Measurements from ENCODE around the gene MIEF1. TPM values are rescaled to one million over a fixed set of nuclear protein-coding genes. Genes with fewer than 3 reads are reported as not detected.

The MIEF1 gene
- polyA plus RNA-seq, 1 of the 3 experiments (the other 2 are of a cell fraction): 7.5 TPM

DNA sequence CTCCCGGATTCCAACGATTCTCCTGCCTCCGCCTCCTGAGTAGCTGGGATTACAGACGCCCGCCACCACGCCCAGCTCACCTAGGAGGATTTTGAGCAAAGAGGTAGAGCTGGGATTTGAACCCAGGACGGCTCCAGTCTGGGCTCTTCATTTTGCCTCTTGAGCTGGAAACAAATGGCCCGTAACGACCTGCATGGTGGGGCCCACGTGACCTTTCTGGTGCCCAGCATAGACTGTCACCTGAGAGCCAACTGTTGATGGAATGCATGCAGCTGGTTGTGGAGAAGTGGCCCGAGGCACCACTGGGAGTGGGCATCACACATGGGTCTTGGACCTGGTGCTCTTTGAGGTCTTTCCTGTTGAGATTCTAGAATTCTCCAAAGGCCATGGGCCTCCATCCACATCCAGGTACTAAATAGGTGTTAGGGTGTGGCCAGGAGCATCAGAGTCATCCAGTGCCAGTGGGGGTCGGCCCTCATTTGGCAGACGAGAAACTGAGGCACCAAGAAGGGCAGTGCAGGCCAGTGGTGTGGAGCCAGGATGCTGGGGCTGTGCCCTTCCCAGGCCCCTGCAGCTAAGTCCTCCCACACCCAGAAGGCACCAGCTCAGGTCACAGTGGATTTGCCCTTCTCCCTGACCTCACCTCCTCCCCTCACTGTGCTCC lies 22.1 kb downstream of the MIEF1 start:
- H3K9me3 ChIP-seq: no peaks in the 10 kb centered on the region
- peaks cover 14 to 20% of the 10 kb centered on the region in 2 experiments for H3K36me3 ChIP-seq (replicated peaks in 1 of 2; ENCODE audit: control insufficient read depth in 1 of 2, insufficient read depth in 2 of 2, low read length in 1 of 2)
- 97% methylated on average over 5 of the region's 13 CpGs for WGBS (ENCODE audit: low lambda C conversion rate)
- peaks cover 25% of the 10 kb centered on the region for H3F3A ChIP-seq (replicated peaks; ENCODE audit: insufficient read depth)
- ChIA-PET CTCF (interaction anchor here (0.6 to 1.7 kb wide), 6 partner anchors 11 to 124 kb away, joined by 3 to 8 read pairs (median 4); partner anchors contain the start of gene TAB1), POLR2A (interaction anchor here (0.6 to 2.2 kb wide), 4 partner anchors 26 to 762 kb away, joined by 3 to 7 read pairs (median 4); no protein-coding TSS in a partner anchor)
- no peak overlapping the region for H3K4me2 ChIP-seq
- no peak overlapping the region for H3K27ac ChIP-seq (ENCODE audit: low read depth in 2 of 2, low read length in 1 of 2)
- TF ChIP-seq, protein P1, sequence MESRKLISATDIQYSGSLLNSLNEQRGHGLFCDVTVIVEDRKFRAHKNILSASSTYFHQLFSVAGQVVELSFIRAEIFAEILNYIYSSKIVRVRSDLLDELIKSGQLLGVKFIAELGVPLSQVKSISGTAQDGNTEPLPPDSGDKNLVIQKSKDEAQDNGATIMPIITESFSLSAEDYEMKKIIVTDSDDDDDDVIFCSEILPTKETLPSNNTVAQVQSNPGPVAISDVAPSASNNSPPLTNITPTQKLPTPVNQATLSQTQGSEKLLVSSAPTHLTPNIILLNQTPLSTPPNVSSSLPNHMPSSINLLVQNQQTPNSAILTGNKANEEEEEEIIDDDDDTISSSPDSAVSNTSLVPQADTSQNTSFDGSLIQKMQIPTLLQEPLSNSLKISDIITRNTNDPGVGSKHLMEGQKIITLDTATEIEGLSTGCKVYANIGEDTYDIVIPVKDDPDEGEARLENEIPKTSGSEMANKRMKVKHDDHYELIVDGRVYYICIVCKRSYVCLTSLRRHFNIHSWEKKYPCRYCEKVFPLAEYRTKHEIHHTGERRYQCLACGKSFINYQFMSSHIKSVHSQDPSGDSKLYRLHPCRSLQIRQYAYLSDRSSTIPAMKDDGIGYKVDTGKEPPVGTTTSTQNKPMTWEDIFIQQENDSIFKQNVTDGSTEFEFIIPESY (IDR thresholded peaks at IDR 0.05; ENCODE audit: borderline replicate concordance, low read depth): no peak
- peak; percentile 51; the same call in 1 of the 2 replicates for TF ChIP-seq POLR2AphosphoS5 (IDR thresholded peaks at IDR 0.05; ENCODE audit: low read depth, low read length)
- peaks cover 40% of the 10 kb centered on the region for H3K79me2 ChIP-seq (ENCODE audit: insufficient read depth)
- no peak overlapping the region for H3K4me3 ChIP-seq (ENCODE audit: low read depth in 2 of 2, low read length in 1 of 2)
- no peak overlapping the region for H3K9ac ChIP-seq
- H2AFZ ChIP-seq (ENCODE audit: low read depth): no peak overlapping the region
- H3K27me3 ChIP-seq (ENCODE audit: insufficient read depth): no peaks in the 10 kb centered on the region
- H3K4me1 ChIP-seq (ENCODE audit: control insufficient read depth in 1 of 2, insufficient read depth in 2 of 2, low read depth in 1 of 2, low read length in 1 of 2): peaks cover 0 to 24% of the 10 kb centered on the region in 2 experiments; a peak in 1 of 4 replicates
- DNase-seq: no peak
- peaks cover 67% of the 10 kb centered on the region for H4K20me1 ChIP-seq (ENCODE audit: insufficient read depth)
- H3K9me2 ChIP-seq: no peaks in the 10 kb centered on the region

DNA sequence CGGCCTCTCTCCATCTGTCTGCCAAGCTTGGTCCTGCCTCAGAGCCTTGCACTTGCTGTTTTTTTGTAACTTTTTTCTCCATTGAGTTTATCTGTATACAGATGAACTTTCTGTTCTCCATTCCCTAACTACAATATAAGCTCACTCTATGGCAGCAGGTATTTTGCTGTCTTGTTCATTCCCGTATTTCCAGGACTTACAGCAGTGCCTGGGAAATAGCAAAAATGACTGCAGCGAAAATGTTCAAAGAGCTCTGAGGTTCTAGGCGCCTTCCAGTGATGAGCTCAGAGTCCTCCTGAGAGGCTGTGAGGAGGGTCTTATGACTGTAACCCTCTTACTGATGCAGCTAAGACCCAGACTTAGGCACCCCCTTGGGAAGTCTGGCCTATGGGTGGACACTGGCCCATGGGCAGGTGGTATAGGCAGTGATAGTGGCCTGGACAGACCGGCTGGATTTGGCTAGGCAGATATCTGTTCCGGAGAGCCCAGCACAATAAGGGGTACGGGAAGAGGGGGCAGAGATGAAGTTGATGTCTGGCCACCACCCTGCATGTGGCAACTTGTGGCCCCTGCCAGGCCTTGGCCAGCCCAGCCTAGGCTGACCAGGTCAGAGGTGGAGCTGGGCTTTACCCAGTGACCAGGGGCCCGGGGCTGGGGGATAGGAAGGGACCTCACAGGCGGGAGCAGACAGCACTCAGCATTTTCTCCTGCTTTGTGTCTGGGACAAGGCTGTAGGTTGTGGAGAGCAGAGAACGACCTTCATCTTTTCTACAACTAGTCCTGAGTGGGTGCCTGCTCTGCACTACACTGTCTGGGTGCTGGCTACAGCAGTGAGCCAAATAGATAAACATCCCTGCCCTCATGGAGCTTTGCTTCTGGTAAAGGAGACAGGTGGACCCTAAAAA lies 22.9 kb downstream of the MIEF1 start:
- H3K27ac ChIP-seq (ENCODE audit: low read depth in 2 of 2, low read length in 1 of 2): no peak overlapping the region
- WGBS (ENCODE audit: low lambda C conversion rate): 98% methylated on average over 4 of the region's 10 CpGs

More for the DNA sequence above, 22.9 kb downstream of the MIEF1 start:
- peaks cover 67% of the 10 kb centered on the region for H4K20me1 ChIP-seq (ENCODE audit: insufficient read depth)
- no peaks in the 10 kb centered on the region for H3K9me3 ChIP-seq
- no peak overlapping the region for H3K4me3 ChIP-seq (ENCODE audit: low read depth in 2 of 2, low read length in 1 of 2)
- no peak overlapping the region for H3K9ac ChIP-seq
- H2AFZ ChIP-seq (ENCODE audit: low read depth): no peak overlapping the region
- no peak for DNase-seq
- no peaks in the 10 kb centered on the region for H3K27me3 ChIP-seq (ENCODE audit: insufficient read depth)
- H3K9me2 ChIP-seq: no peaks in the 10 kb centered on the region
- POLR2A ChIA-PET: interaction anchor here (0.7 to 1.0 kb wide), 2 partner anchors 158 to 205 kb away, joined by 3 read pairs; no protein-coding TSS in a partner anchor
- CTCF ChIA-PET: interaction anchor here (0.9 to 1.7 kb wide), 4 partner anchors 10 to 125 kb away, joined by 3 to 8 read pairs (median 4); partner anchors contain the start of gene TAB1
- H3F3A ChIP-seq (replicated peaks; ENCODE audit: insufficient read depth): peaks cover 25% of the 10 kb centered on the region
- H3K79me2 ChIP-seq (ENCODE audit: insufficient read depth): peaks cover 40% of the 10 kb centered on the region
- peaks cover 4 to 29% of the 10 kb centered on the region in 2 experiments; a peak in 2 of 4 replicates for H3K4me1 ChIP-seq (ENCODE audit: control insufficient read depth in 1 of 2, insufficient read depth in 2 of 2, low read depth in 1 of 2, low read length in 1 of 2)
- no peak for TF ChIP-seq YY1 (IDR thresholded peaks at IDR 0.05; ENCODE audit: low read depth)
- no peak for TF ChIP-seq RCOR1 (IDR thresholded peaks at IDR 0.05; ENCODE audit: low read length)
- TF ChIP-seq TCF12 (IDR thresholded peaks at IDR 0.05): no peak
- no peak for TF ChIP-seq GATA2 (CRISPR knock-in tag; IDR thresholded peaks at IDR 0.05)
- no peak for TF ChIP-seq FOXM1 (IDR thresholded peaks at IDR 0.05; ENCODE audit: low read depth)
- TF ChIP-seq CHD2 (IDR thresholded peaks at IDR 0.05; ENCODE audit: low read length, partially characterized antibody): no peak
- TF ChIP-seq TAF1 (IDR thresholded peaks at IDR 0.05; ENCODE audit: borderline replicate concordance, low read depth, low read length): no peak
- no peak for TF ChIP-seq JUND (IDR thresholded peaks at IDR 0.05)
- H3K36me3 ChIP-seq (replicated peaks in 1 of 2; ENCODE audit: control insufficient read depth in 1 of 2, insufficient read depth in 2 of 2, low read length in 1 of 2): peaks cover 14 to 23% of the 10 kb centered on the region in 2 experiments
- H3K4me2 ChIP-seq: no peak overlapping the region
